ENCODE data around the gene MDH1B.

MDH1B gene

GRCh38 chr2:206736935-206737334, 28.2 kb downstream of the MDH1B start:
- Histone ChIP-seq H3K23ac (ENCODE audit: low read length in 2 of 2) (no peak overlapping the region), H3K4ac (ENCODE audit: low read depth in 1 of 2, low read length in 2 of 2) (no peak overlapping the region)

GRCh38 chr2:206733341-206733740, 31.8 kb downstream of the MDH1B start:
- WGBS = 63% methylated on average over 2 of the region's 2 CpGs
- no peak overlapping the region for H2BK12ac ChIP-seq (ENCODE audit: low read length in 2 of 2)
- no peak overlapping the region for H2BK120ac ChIP-seq (ENCODE audit: low read depth, low read length)
- no peak for DNase-seq
- H3K36me3 ChIP-seq (ENCODE audit: control insufficient read depth in 1 of 2, insufficient read depth in 2 of 2, low read depth in 1 of 2, low read length in 2 of 2) = no peaks in the 10 kb centered on the region
- no peak overlapping the region for H3K18ac ChIP-seq (ENCODE audit: low read depth in 1 of 2, low read length in 2 of 2)
- H3K9me3 ChIP-seq (ENCODE audit: control insufficient read depth, low read length) = no peaks in the 10 kb centered on the region
- no peaks in the 10 kb centered on the region for H3K4me1 ChIP-seq (ENCODE audit: control insufficient read depth, insufficient read depth, low read depth, low read length)
- H3K27ac ChIP-seq (ENCODE audit: low read length, poor library complexity, severe bottlenecking) = no peak overlapping the region
- no peak overlapping the region for H3K14ac ChIP-seq (ENCODE audit: low read length in 2 of 2)
- H3K23ac ChIP-seq (ENCODE audit: low read length in 2 of 2) = no peak overlapping the region
- H4K91ac ChIP-seq (ENCODE audit: low read length) = no peak overlapping the region
- H3K4me2 ChIP-seq (ENCODE audit: low read length, poor library complexity, severe bottlenecking) = no peak overlapping the region
- no peak overlapping the region for H2BK5ac ChIP-seq (ENCODE audit: low read depth, low read length, poor library complexity, severe bottlenecking)
- H2BK15ac ChIP-seq (ENCODE audit: low read depth, poor library complexity, severe bottlenecking) = no peak overlapping the region
- H2AK5ac ChIP-seq (ENCODE audit: low read length, severe bottlenecking) = no peak overlapping the region
- peaks cover 0 to 6% of the 10 kb centered on the region in 2 experiments for H3K27me3 ChIP-seq (ENCODE audit: control insufficient read depth in 1 of 2, insufficient read depth in 1 of 2, low read length in 2 of 2)
- H3K4me3 ChIP-seq (ENCODE audit: insufficient read depth in 1 of 2, low read depth in 1 of 2, low read length in 2 of 2) = no peak overlapping the region
- no peaks in the 10 kb centered on the region for H3K79me1 ChIP-seq (replicated peaks; ENCODE audit: low read length, poor library complexity, severe bottlenecking)
- no peak overlapping the region for H4K8ac ChIP-seq (ENCODE audit: low read length)
- no peak overlapping the region for H3K9ac ChIP-seq (ENCODE audit: low read length)
- H2AFZ ChIP-seq (ENCODE audit: low read depth, low read length) = no peak overlapping the region
- H3K4ac ChIP-seq (ENCODE audit: low read depth in 1 of 2, low read length in 2 of 2) = no peak overlapping the region

More at GRCh38 chr2:206736935-206737334, 28.2 kb downstream of the MDH1B start:
- no peak overlapping the region for H4K8ac ChIP-seq (ENCODE audit: low read length)
- H2BK15ac ChIP-seq (ENCODE audit: low read depth, poor library complexity, severe bottlenecking) = no peak overlapping the region
- H3K79me1 ChIP-seq (replicated peaks; ENCODE audit: low read length, poor library complexity, severe bottlenecking) = no peaks in the 10 kb centered on the region
- H2AFZ ChIP-seq (ENCODE audit: low read depth, low read length) = no peak overlapping the region
- no peak overlapping the region for H2AK5ac ChIP-seq (ENCODE audit: low read length, severe bottlenecking)
- H3K27ac ChIP-seq (ENCODE audit: low read length, poor library complexity, severe bottlenecking) = no peak overlapping the region
- DNase-seq = no peak
- WGBS = 77% methylated on average over 5 of the region's 5 CpGs
- no peak overlapping the region for H2BK5ac ChIP-seq (ENCODE audit: low read depth, low read length, poor library complexity, severe bottlenecking)
- no peaks in the 10 kb centered on the region for H3K9me3 ChIP-seq (ENCODE audit: control insufficient read depth, low read length)
- H3K18ac ChIP-seq (ENCODE audit: low read depth in 1 of 2, low read length in 2 of 2) = no peak overlapping the region
- no peak overlapping the region for H3K4me2 ChIP-seq (ENCODE audit: low read length, poor library complexity, severe bottlenecking)
- H3K36me3 ChIP-seq (ENCODE audit: control insufficient read depth in 1 of 2, insufficient read depth in 2 of 2, low read depth in 1 of 2, low read length in 2 of 2) = no peaks in the 10 kb centered on the region
- H3K4me1 ChIP-seq (ENCODE audit: control insufficient read depth, insufficient read depth, low read depth, low read length) = no peaks in the 10 kb centered on the region
- no peak overlapping the region for H2BK12ac ChIP-seq (ENCODE audit: low read length in 2 of 2)
- H4K91ac ChIP-seq (ENCODE audit: low read length) = no peak overlapping the region
- no peak overlapping the region for H3K9ac ChIP-seq (ENCODE audit: low read length)
- no peak overlapping the region for H3K4me3 ChIP-seq (ENCODE audit: insufficient read depth in 1 of 2, low read depth in 1 of 2, low read length in 2 of 2)
- H3K27me3 ChIP-seq (ENCODE audit: control insufficient read depth in 1 of 2, insufficient read depth in 1 of 2, low read length in 2 of 2) = no peaks in the 10 kb centered on the region
- H2BK120ac ChIP-seq (ENCODE audit: low read depth, low read length) = no peak overlapping the region
- no peak overlapping the region for H3K14ac ChIP-seq (ENCODE audit: low read length in 2 of 2)

GRCh38 chr2:206728277-206729199, 36.6 kb downstream of the MDH1B start:
- WGBS = 83% methylated on average over 5 of the region's 7 CpGs

GRCh38 chr2:206727287-206727686, 37.8 kb downstream of the MDH1B start:
- H3K23ac ChIP-seq (ENCODE audit: low read length in 2 of 2) = no peak overlapping the region
- 98% methylated on average over 2 of the region's 2 CpGs for WGBS

More at GRCh38 chr2:206728277-206729199, 36.6 kb downstream of the MDH1B start:
- H3K23ac ChIP-seq (ENCODE audit: low read length in 2 of 2) = no peak overlapping the region
- no peak overlapping the region for H2BK15ac ChIP-seq (ENCODE audit: low read depth, poor library complexity, severe bottlenecking)
- no peaks in the 10 kb centered on the region for H3K4me1 ChIP-seq (ENCODE audit: control insufficient read depth, insufficient read depth, low read depth, low read length)
- no peak overlapping the region for H3K9ac ChIP-seq (ENCODE audit: low read length)
- H3K14ac ChIP-seq (ENCODE audit: low read length in 2 of 2) = peak overlapping the region in 1 of 2 experiments; percentile 75
- no peak overlapping the region for H2AK5ac ChIP-seq (ENCODE audit: low read length, severe bottlenecking)
- H4K8ac ChIP-seq (ENCODE audit: low read length) = no peak overlapping the region
- H3K4ac ChIP-seq (ENCODE audit: low read depth in 1 of 2, low read length in 2 of 2) = no peak overlapping the region
- H2BK5ac ChIP-seq (ENCODE audit: low read depth, low read length, poor library complexity, severe bottlenecking) = no peak overlapping the region
- H3K4me2 ChIP-seq (ENCODE audit: low read length, poor library complexity, severe bottlenecking) = no peak overlapping the region
- no peak overlapping the region for H3K18ac ChIP-seq (ENCODE audit: low read depth in 1 of 2, low read length in 2 of 2)
- H2AFZ ChIP-seq (ENCODE audit: low read depth, low read length) = no peak overlapping the region
- no peaks in the 10 kb centered on the region for H3K9me3 ChIP-seq (ENCODE audit: control insufficient read depth, low read length)
- H2BK12ac ChIP-seq (ENCODE audit: low read length in 2 of 2) = no peak overlapping the region
- no peak overlapping the region for H4K91ac ChIP-seq (ENCODE audit: low read length)
- no peaks in the 10 kb centered on the region for H3K36me3 ChIP-seq (ENCODE audit: control insufficient read depth in 1 of 2, insufficient read depth in 2 of 2, low read depth in 1 of 2, low read length in 2 of 2)
- no peak overlapping the region for H3K4me3 ChIP-seq (ENCODE audit: insufficient read depth in 1 of 2, low read depth in 1 of 2, low read length in 2 of 2)
- H3K27ac ChIP-seq (ENCODE audit: low read length, poor library complexity, severe bottlenecking) = no peak overlapping the region
- no peak for DNase-seq
- no peaks in the 10 kb centered on the region for H3K79me1 ChIP-seq (replicated peaks; ENCODE audit: low read length, poor library complexity, severe bottlenecking)
- no peak overlapping the region for H2BK120ac ChIP-seq (ENCODE audit: low read depth, low read length)
- H3K27me3 ChIP-seq (ENCODE audit: control insufficient read depth in 1 of 2, insufficient read depth in 1 of 2, low read length in 2 of 2) = peaks cover 0 to 6% of the 10 kb centered on the region in 2 experiments

More at GRCh38 chr2:206727287-206727686, 37.8 kb downstream of the MDH1B start:
- Histone ChIP-seq H2BK120ac (ENCODE audit: low read depth, low read length) (no peak overlapping the region), H3K14ac (ENCODE audit: low read length in 2 of 2) (no peak overlapping the region), H3K36me3 (ENCODE audit: control insufficient read depth in 1 of 2, insufficient read depth in 2 of 2, low read depth in 1 of 2, low read length in 2 of 2) (no peaks in the 10 kb centered on the region), H2BK15ac (ENCODE audit: low read depth, poor library complexity, severe bottlenecking) (no peak overlapping the region), H3K4ac (ENCODE audit: low read depth in 1 of 2, low read length in 2 of 2) (no peak overlapping the region), H2AK5ac (ENCODE audit: low read length, severe bottlenecking) (no peak overlapping the region), H4K8ac (ENCODE audit: low read length) (no peak overlapping the region), H3K4me2 (ENCODE audit: low read length, poor library complexity, severe bottlenecking) (no peak overlapping the region), H3K4me3 (ENCODE audit: insufficient read depth in 1 of 2, low read depth in 1 of 2, low read length in 2 of 2) (no peak overlapping the region), H3K79me1 (replicated peaks; ENCODE audit: low read length, poor library complexity, severe bottlenecking) (no peaks in the 10 kb centered on the region), H2AFZ (ENCODE audit: low read depth, low read length) (no peak overlapping the region), H3K9ac (ENCODE audit: low read length) (no peak overlapping the region), H2BK5ac (ENCODE audit: low read depth, low read length, poor library complexity, severe bottlenecking) (no peak overlapping the region), H3K9me3 (ENCODE audit: control insufficient read depth, low read length) (no peaks in the 10 kb centered on the region), H3K18ac (ENCODE audit: low read depth in 1 of 2, low read length in 2 of 2) (no peak overlapping the region), H3K27me3 (ENCODE audit: control insufficient read depth in 1 of 2, insufficient read depth in 1 of 2, low read length in 2 of 2) (peaks cover 0 to 6% of the 10 kb centered on the region in 2 experiments), H3K27ac (ENCODE audit: low read length, poor library complexity, severe bottlenecking) (no peak overlapping the region), H4K91ac (ENCODE audit: low read length) (no peak overlapping the region), H2BK12ac (ENCODE audit: low read length in 2 of 2) (no peak overlapping the region), H3K4me1 (ENCODE audit: control insufficient read depth, insufficient read depth, low read depth, low read length) (no peaks in the 10 kb centered on the region)
- DNase-seq = no peak

All from mesenchymal stem cell (in vitro differentiated cells and primary cell).